Mammary epithelial cell (primary cell): ENCODE data around the gene B3GLCT.

ENCODE experiments used
- EZH2 ChIP-seq: IDR thresholded peaks from 2 replicates; pipeline ENCODE4 v1.6.1; 2012; ENCODE audit warnings: low read length, inconsistent platforms, borderline replicate concordance
- TF ChIP-seq, protein P1 (sequence below), 2 donors: IDR thresholded peaks in 1 of 2; conservative IDR thresholded peaks in 1 of 2; 2 replicates each; pipeline ENCODE4 v1.5.1; 2011 to 2012; ENCODE audit warnings: inconsistent platforms in 2 of 2, low read length in 2 of 2, mild to moderate bottlenecking in 2 of 2, control low read depth in 1 of 2, low read depth in 1 of 2; ENCODE audit not compliant: insufficient read depth in 1 of 2; ENCODE audit errors: extremely low read depth in 1 of 2

DNA sequence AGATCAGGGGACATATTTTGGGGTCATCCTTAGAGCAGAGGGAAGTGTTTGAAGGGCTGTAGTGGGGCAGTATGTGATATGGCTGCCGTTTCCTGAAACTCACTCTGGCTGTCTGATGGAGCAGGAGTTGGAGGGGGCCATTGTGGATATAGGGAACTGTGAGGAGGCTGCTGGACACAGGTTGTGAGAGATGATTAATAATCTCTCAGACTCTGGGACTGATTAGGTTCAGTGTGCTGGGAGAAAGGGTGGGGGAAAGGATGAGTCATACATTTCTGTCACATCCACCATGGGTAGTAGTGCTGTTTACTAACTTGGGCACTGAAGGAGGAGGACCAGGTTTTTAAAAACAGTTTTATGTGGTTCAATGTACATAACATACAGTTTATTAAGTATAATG, 4.8 kb downstream of the B3GLCT start:
- TF ChIP-seq, protein P1, sequence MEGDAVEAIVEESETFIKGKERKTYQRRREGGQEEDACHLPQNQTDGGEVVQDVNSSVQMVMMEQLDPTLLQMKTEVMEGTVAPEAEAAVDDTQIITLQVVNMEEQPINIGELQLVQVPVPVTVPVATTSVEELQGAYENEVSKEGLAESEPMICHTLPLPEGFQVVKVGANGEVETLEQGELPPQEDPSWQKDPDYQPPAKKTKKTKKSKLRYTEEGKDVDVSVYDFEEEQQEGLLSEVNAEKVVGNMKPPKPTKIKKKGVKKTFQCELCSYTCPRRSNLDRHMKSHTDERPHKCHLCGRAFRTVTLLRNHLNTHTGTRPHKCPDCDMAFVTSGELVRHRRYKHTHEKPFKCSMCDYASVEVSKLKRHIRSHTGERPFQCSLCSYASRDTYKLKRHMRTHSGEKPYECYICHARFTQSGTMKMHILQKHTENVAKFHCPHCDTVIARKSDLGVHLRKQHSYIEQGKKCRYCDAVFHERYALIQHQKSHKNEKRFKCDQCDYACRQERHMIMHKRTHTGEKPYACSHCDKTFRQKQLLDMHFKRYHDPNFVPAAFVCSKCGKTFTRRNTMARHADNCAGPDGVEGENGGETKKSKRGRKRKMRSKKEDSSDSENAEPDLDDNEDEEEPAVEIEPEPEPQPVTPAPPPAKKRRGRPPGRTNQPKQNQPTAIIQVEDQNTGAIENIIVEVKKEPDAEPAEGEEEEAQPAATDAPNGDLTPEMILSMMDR (conservative IDR thresholded peaks at IDR 0.05 in 1 of 2, IDR thresholded peaks at IDR 0.05 in 1 of 2; ENCODE audit: extremely low read depth in 1 of 2, insufficient read depth in 1 of 2, low read depth in 1 of 2, low read length in 2 of 2), result no peak
- no peak for TF ChIP-seq EZH2
